Fibroblast of skin of left biceps (primary cell): ENCODE results near the gene CREBRF.
"Not testable (repeated sequence)": the region's sequence is repeated elsewhere in the genome, so short reads cannot be mapped to it uniquely, and the experiment has no call there.

Source experiments
- DNase-seq, 2 experiments: peaks; one replicate each; pipeline ENCODE4 v3.0.0-alpha.2; 2013; ENCODE audit warnings: low read depth in 2 of 2

Gene CREBRF

DNA sequence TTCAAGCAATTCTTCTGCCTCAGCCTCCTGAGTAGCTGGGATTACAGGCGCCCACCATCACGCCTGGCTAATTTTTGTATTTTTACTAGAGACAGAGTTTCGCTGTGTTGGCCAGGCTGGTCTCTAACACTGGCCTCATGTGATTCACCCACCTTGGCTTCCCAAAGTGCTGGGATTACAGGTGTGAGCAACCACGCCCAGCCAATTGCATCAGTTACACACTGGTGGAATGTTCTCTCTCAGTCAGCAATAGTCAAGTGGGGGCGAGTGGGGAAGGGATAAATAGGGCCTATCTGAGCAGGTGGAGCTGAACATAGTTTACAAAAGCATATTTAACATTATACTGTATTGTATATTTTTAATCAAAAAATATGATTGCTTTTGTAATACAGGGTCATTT lies 98.5 kb downstream of the CREBRF start:
- not testable (repeated sequence) for DNase-seq

DNA sequence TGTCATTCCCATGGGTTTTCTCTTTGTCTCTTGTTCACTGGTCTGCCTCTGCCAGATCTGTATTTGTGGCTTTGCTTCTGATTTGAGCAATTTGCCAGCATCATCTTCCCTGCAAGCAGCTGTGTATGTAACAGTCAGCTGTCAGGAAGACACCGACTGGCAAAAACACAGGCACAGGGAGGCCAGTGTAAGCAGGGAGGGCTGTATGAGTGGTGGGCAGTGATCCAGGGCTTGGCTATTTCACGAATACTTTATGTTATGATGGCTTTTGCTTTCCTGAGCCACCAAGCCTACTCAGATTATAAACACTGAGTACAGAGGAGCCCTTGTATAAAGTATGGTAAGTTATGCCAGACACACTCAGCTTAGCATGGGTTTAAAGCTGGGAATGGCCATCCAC lies 99.8 kb downstream of the CREBRF start:
- DNase-seq, result no peak

DNA sequence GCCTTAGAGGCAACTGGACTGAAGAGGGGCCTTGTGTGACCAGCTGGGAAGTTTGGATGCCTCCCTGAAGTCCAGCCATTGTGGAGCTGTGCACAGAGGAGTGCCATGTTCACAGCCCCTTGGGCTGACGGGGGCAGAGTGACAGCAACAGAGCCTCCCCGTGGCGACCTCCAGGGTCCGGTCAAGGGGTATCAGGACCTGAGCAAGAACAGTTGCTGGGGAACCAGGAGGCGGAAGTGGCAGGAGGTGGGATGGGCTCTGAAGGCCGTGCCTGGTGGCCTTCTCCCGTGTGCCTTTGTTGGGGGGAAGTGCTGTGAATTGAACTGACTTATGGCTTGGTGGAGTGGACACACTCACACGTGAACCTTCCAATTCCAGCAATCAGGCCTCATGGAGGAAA lies 102.2 kb downstream of the CREBRF start:
- DNase-seq, result no peak

DNA sequence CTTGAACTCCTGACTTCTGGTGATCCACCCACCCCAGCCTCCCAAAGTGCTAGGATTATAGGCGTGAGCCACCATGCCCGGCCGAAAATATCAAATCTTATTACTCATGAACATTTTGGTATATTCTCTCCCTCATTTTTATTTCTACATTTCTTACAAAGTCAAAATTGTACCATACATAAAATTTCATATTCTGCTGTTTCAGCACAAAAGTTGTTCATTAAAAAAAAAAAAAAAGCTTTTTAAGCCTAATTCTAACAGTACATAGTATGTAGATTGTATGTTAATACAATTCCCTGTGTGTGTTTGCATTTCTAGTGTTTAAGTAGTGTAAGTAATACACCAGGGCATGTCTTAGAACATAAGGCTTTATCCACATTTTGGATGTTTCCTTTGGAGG lies 103.1 kb downstream of the CREBRF start:
- no peak for DNase-seq

DNA sequence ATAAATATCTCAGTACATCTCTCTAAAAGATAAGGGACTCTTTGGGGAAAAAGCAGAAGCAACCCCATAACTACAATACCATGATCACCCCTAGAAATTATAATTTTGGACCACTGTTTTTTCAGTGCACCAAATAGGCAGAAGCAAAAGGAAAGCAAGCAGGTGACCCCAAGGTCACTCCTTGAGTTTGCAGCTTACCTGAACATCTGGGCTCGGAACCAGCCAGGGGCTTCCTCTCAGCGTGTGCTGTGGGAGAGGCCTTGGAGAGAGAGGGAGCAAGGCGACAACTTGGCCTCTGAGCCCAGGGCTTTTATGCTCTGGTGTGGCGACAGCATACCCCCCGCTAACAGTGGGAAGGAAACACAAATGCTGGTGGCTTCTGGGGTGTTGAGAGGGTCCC lies 105.0 kb downstream of the CREBRF start:
- no peak for DNase-seq

DNA sequence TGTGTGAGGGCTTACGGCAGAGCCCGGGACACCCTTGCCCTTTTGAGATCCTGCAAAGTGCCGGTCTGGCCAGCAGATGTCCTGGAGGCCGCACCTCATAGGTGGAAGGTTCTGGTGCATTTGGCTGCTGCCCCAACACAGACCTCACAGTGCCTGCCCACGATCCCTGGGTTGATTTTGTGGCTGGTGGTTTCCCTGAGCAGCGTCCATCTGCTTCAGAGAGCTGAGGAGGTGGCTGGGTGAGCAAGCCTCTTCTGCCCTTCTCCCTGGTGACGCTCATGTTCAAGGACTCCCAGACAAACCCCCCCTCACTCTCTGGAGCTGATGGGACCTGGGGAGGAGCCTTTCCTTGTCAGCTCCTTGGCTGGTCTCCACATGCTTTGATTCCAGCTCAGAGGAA lies 107.1 kb downstream of the CREBRF start:
- DNase-seq, result no peak

DNA sequence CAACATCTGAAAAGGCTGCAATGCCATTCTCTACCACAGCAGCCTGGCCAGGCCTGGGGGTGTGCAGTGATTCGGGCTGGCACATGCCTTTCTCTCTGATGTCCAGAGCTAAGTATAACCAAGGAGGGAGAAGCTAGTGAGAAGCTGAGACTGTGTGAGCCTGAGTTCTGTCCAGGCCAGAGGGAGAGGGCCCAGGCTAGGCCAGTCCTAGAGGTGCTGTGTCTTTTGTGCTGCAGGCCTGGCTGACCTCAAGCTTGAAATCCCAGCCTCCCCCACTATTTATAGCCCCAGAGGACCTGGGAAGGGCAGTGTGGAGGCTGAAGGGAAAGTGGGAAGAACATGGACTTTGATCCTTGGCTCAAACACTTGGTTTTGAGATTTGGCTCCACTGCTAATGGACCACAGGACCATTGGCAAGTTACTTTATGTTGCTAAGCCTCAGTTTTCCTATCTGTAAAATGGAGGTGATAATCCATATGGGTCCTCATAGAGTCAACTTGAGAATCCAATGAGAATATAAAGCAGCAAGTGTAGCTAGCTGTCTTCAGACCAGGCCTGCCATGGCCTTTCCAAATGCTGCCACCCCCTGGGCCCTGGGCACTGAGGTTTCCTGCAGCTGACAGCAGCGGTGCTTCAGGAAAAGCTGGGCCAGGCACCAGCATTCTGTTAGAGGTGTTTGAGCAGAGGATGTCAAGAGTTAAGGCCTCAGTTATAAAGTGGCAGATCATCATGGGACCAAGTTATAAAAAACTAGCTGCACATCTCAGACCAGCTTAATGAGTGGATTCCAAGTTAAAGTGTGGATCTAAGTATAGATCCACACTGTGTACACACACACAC lies 109.2 kb downstream of the CREBRF start:
- no peak for DNase-seq

DNA sequence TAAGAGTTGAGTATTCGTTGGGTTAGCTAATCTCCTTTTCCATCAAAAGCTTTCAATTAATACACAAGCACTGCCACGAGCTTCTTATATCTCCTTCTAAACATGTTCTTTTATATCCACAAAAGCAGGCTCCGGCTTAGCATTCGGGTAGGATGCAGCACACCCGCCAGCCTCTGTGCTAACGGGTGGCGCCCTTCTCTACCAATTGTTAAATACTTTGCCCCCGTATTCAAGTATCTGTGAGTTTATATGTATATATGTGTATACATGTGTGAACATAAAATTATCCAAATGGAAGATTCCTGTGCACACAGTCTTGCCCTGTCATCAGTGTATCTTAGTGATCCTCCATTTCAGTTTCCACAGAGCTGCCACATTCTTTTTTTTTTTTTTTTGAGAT lies 116.0 kb downstream of the CREBRF start:
- no peak for DNase-seq

DNA sequence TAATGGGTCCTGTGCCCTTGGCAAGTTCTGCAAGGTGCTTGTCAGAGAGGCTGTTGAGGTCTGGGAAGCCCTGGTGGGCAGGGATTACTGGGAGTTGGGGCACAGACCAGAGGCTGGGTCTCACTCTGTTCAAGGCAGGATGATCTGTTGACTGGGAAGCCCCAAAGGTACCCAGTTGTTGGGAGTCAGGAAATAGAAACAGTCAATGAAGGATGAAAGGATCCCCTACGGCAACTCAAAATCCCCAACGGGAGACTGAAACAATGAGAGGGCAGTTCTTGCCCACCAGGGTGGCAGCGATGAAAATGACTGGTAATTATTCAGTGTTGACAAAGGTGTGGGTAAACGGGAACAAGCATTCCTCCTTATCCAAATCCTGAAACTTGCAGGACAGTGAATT lies 119.4 kb downstream of the CREBRF start:
- DNase-seq, result no peak

DNA sequence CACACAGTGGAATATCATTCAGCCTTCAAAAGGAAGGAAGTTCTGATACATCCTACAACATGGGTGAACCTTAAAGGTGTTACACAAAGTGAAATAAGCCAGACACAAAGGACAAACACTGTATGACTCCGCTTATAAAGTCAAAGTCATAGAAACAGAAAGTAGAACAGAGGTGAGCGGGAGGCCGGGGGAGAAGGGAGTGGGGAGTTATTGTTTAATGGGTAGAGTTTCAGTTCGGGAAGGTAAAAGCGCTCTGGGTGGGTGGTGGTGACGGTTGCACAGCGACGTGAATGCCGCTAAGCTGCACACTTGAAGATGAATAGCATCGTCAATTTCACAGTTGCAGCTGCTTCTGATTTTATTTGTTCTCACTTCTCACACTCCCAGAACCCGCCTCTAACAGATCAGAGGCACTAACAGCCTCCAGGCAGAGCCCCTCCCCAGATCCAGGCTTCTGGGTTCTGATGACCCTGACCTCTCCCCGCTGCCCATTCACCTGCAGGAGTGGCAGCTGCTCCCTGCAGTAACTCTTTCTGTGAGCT lies 122.3 kb downstream of the CREBRF start:
- DNase-seq, result no peak

DNA sequence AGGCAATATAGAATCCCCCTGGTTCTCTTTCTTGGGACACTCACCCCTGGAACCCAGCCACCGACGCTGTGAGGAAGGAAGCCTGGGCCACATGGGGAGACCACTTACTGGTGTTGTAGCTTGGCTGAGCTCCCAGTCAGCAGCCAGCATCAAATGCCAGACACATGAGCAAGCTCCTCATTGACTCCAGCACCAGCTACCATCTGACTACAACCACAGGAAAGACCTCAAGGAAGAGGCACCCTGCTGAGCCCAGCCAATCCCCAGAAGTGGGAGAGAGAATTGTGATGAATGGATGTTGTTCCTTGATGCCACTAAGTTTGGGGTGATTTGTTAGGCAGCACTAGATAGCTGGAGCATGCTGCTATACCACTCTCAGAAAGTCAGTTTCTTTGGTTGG lies 124.2 kb downstream of the CREBRF start:
- DNase-seq, result no peak

DNA sequence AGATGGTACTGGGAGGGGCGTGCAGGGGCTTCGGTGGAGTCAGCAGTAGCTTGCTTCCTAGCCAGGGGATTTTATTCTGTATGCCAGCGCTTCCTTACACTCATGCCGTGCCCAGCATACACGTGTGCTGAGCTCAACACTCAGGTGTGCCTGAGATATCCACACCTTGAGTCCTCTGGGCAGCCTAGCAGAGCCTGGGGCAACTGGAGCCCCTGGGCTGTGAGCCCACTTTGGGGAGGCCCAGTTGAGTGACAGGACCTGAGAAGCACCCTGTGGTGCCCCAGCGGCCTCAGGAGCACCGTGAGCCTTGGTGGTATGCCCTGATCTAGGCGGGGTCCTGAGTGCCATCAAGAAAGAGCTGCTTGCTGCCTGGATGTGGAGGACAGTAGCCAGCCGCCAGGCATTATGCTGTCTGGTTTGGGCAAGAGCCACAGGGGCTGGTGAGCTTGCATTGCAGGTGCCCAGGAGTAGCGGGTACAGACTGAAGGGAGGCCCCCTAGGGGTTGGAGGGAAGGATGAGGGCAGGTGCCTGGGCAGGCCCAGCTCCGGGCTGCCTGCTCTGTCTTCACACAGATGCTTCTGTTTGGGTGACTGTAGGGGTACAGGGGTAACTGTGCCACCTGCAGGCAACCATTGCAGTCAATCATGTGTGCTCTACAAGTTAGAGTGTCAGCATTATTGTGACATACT lies 131.0 kb downstream of the CREBRF start:
- no peak for DNase-seq

DNA sequence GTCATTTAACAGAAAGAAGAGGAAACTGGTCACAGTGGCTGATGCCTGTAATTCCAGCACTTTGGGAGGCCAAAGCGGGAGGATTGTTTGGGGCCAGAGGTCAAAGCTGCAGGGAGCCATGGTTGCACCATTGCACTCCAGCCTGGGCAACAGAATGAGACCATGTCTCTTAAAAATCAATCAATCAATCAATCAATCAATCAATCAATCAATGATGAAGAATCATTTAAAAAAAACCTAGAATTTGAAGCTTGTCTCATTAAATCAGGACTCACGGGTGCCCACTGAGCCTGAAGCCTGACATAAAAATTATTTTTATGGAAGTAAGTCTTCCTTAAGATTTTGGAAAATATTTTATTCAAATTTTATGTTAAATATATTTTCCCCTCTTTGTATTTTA lies 132.1 kb downstream of the CREBRF start:
- no peak for DNase-seq
